H1 (cell line): Measurements from ENCODE around the gene TCERG1L. TPM values are rescaled to one million over a fixed set of nuclear protein-coding genes. Genes with fewer than 3 reads are reported as not detected.

Source experiments
- CTCF ChIA-PET: fragments of 300-600 bp; sonication (Branson Sonifier 250); formaldehyde crosslinking; loops from one replicate; lab custom pipeline; 2021; ENCODE audit not compliant: partially characterized antibody; lab: Charles Lee
- POLR2A ChIA-PET: fragments of 300-600 bp; sonication (Branson Sonifier 250); formaldehyde crosslinking; loops from one replicate; lab custom pipeline; 2021; ENCODE audit warnings: inconsistent platforms; ENCODE audit not compliant: partially characterized antibody; lab: Charles Lee
- DNase-seq, 2 experiments: peaks; one replicate each; pipeline versions ENCODE4 v3.0.0 to v3.0.0-alpha.2; 2010 to 2022; ENCODE audit warnings: low spot score in 2 of 2, low read depth in 1 of 2, mixed read lengths in 1 of 2
- FAIRE-seq: peaks from 2 replicates; lab custom pipeline; 2011; peaks lifted over from hg19 to GRCh38; lab: Jason Lieb, UNC
- H2AFZ ChIP-seq: 2 replicates; pipeline ENCODE4 v1.8.1; 2012; ENCODE audit warnings: low read length, inconsistent platforms
- H2AK5ac ChIP-seq: 2 replicates; pipeline ENCODE4 v1.6.1; 2013; ENCODE audit warnings: low read depth, low read length
- H2BK120ac ChIP-seq: replicated peaks from 2 replicates; pipeline ENCODE3; 2013; ENCODE audit warnings: low read depth, low read length, inconsistent platforms
- H2BK12ac ChIP-seq: 2 replicates; pipeline ENCODE4 v1.6.1; 2013; ENCODE audit warnings: low read depth, low read length
- H2BK15ac ChIP-seq: 2 replicates; pipeline ENCODE4 v1.6.1; 2013; ENCODE audit warnings: low read length
- H2BK20ac ChIP-seq: 2 replicates; pipeline ENCODE4 v1.6.1; 2013; ENCODE audit warnings: low read length
- H2BK5ac ChIP-seq: 2 replicates; pipeline ENCODE4 v1.6.1; 2013; ENCODE audit warnings: low read depth, low read length
- H3K14ac ChIP-seq: 2 replicates; pipeline ENCODE4 v1.6.1; 2013; ENCODE audit warnings: inconsistent platforms; ENCODE audit not compliant: insufficient read length
- H3K18ac ChIP-seq: 2 replicates; pipeline ENCODE4 v1.6.1; 2013; ENCODE audit warnings: low read length; ENCODE audit errors: extremely low read depth
- H3K23ac ChIP-seq: 2 replicates; pipeline ENCODE4 v1.6.1; 2013; ENCODE audit warnings: inconsistent platforms; ENCODE audit not compliant: insufficient read length
- H3K23me2 ChIP-seq: 2 replicates; pipeline ENCODE4 v1.6.1; 2013; ENCODE audit warnings: low read depth, low read length
- H3K27ac ChIP-seq: 2 replicates; pipeline ENCODE4 v1.6.1; 2011; ENCODE audit warnings: low read depth, low read length, inconsistent platforms
- H3K27me3 ChIP-seq, 4 experiments: replicated peaks in 1 of 4; 1 replicate in 1 of 4; 2 replicates in 3 of 4; pipeline versions ENCODE4 v1.6.1 to v1.8.1; 2011 to 2013; ENCODE audit warnings: low read length in 3 of 4, mild to moderate bottlenecking in 3 of 4, inconsistent platforms in 2 of 4, mixed read lengths in 2 of 4, moderate library complexity in 1 of 4; ENCODE audit not compliant: control insufficient read depth in 3 of 4, insufficient read depth in 3 of 4; ENCODE audit errors: extremely low read depth in 1 of 4
- H3K36me3 ChIP-seq, 4 experiments: 2 replicates each; pipeline versions ENCODE4 v1.6.1 to v1.8.1; 2011 to 2013; ENCODE audit warnings: mild to moderate bottlenecking in 4 of 4, low read length in 3 of 4, moderate library complexity in 2 of 4, control low read depth in 1 of 4, inconsistent platforms in 1 of 4; ENCODE audit not compliant: insufficient read depth in 4 of 4, control insufficient read depth in 2 of 4
- H3K4ac ChIP-seq: replicated peaks from 2 replicates; pipeline ENCODE3; 2013; ENCODE audit warnings: low read length, low read depth, mixed read lengths, inconsistent platforms; ENCODE audit not compliant: insufficient read length
- H3K4me1 ChIP-seq, 4 experiments: replicated peaks in 1 of 4; 1 replicate in 1 of 4; 2 replicates in 3 of 4; pipeline versions ENCODE4 v1.6.1 to v1.8.1; 2011 to 2013; ENCODE audit warnings: low read length in 3 of 4, inconsistent platforms in 2 of 4, mixed read lengths in 1 of 4; ENCODE audit not compliant: insufficient read depth in 4 of 4, control insufficient read depth in 3 of 4
- H3K4me2 ChIP-seq, 2 experiments: 2 replicates each; pipeline versions ENCODE4 v1.6.1 to v1.8.1; 2011 to 2013; ENCODE audit warnings: low read depth in 2 of 2, low read length in 2 of 2, control low read depth in 1 of 2, inconsistent platforms in 1 of 2, mild to moderate bottlenecking in 1 of 2; ENCODE audit not compliant: insufficient read depth in 1 of 2
- H3K4me3 ChIP-seq, 4 experiments: fragments of 200-600, 300-600 bp in 1 of 4; sonication (generic), shearing (Covaris generic), sonication (Bioruptor Twin) in 1 of 4; 2 replicates each; pipeline versions ENCODE4 v1.5.1 to v1.8.1; 2011 to 2016; ENCODE audit warnings: low read length in 4 of 4, low read depth in 3 of 4, control low read depth in 2 of 4, inconsistent platforms in 2 of 4, mild to moderate bottlenecking in 2 of 4, mixed read lengths in 1 of 4, moderate library complexity in 1 of 4; ENCODE audit not compliant: insufficient read depth in 2 of 4; ENCODE audit errors: extremely low read depth in 1 of 4
- H3K56ac ChIP-seq: replicated peaks from 2 replicates; pipeline ENCODE3; 2013; ENCODE audit warnings: low read depth, mild to moderate bottlenecking, mixed read lengths, low read length, inconsistent platforms; ENCODE audit not compliant: insufficient read length
- H3K79me1 ChIP-seq: 2 replicates; pipeline ENCODE4 v1.6.1; 2013; ENCODE audit warnings: low read depth, low read length, control low read depth
- H3K79me2 ChIP-seq, 2 experiments: 2 replicates each; pipeline versions ENCODE4 v1.6.1 to v1.8.1; 2012 to 2013; ENCODE audit warnings: low read length in 2 of 2, mild to moderate bottlenecking in 2 of 2, inconsistent platforms in 1 of 2; ENCODE audit not compliant: insufficient read depth in 2 of 2, control insufficient read depth in 1 of 2
- H3K9ac ChIP-seq, 4 experiments: replicated peaks in 1 of 4; 1 replicate in 1 of 4; 2 replicates in 3 of 4; pipeline versions ENCODE4 v1.6.1 to v1.8.1; 2011 to 2013; ENCODE audit warnings: low read depth in 3 of 4, low read length in 3 of 4, control low read depth in 2 of 4, mild to moderate bottlenecking in 2 of 4, moderate library complexity in 2 of 4, inconsistent platforms in 1 of 4; ENCODE audit errors: extremely low read depth in 1 of 4
- H3K9me3 ChIP-seq, 2 experiments: 2 replicates each; pipeline versions ENCODE4 v1.6.1 to v1.8.1; 2012 to 2013; ENCODE audit warnings: mild to moderate bottlenecking in 2 of 2, moderate library complexity in 2 of 2, control low read depth in 1 of 2, inconsistent platforms in 1 of 2, low read depth in 1 of 2, low read length in 1 of 2, mixed read lengths in 1 of 2; ENCODE audit not compliant: insufficient read depth in 2 of 2
- H4K20me1 ChIP-seq, 2 experiments: replicated peaks in 1 of 2; 2 replicates each; pipeline versions ENCODE3 to v1.8.1; 2011 to 2013; ENCODE audit warnings: inconsistent platforms in 2 of 2, low read length in 2 of 2, mild to moderate bottlenecking in 1 of 2; ENCODE audit not compliant: insufficient read depth in 2 of 2, control insufficient read depth in 1 of 2
- H4K5ac ChIP-seq: 2 replicates; pipeline ENCODE4 v1.6.1; 2013; ENCODE audit warnings: low read length, low read depth, mixed read lengths, inconsistent platforms; ENCODE audit not compliant: insufficient read length
- H4K8ac ChIP-seq: 2 replicates; pipeline ENCODE4 v1.8.0; 2013; ENCODE audit warnings: mild to moderate bottlenecking, moderate library complexity, low read length, inconsistent platforms; ENCODE audit not compliant: insufficient read depth; ENCODE audit errors: extremely low read depth
- H4K91ac ChIP-seq: replicated peaks from 2 replicates; pipeline ENCODE3; 2013; ENCODE audit warnings: low read length, mixed read lengths, inconsistent platforms; ENCODE audit not compliant: insufficient read length
- ATF2 ChIP-seq: IDR thresholded peaks from 2 replicates; pipeline ENCODE4 v1.6.1; 2012; ENCODE audit warnings: low read length, inconsistent platforms
- EZH2 ChIP-seq: fragments of 200-600 bp; sonication (generic); IDR thresholded peaks from 2 replicates; pipeline ENCODE4 v1.7.1; 2012; ENCODE audit warnings: low read depth, mild to moderate bottlenecking, moderate library complexity, low read length, inconsistent platforms; ENCODE audit not compliant: severe bottlenecking
- FOSL1 ChIP-seq: IDR thresholded peaks from 2 replicates; pipeline ENCODE4 v1.6.1; 2011; ENCODE audit warnings: mild to moderate bottlenecking, low read depth, low read length, moderate library complexity; ENCODE audit not compliant: insufficient read depth
- GTF2F1 ChIP-seq: IDR thresholded peaks from 2 replicates; pipeline ENCODE4 v1.6.1; 2012; ENCODE audit warnings: low read depth, low read length, improper control_type of control experiment, borderline replicate concordance
- KDM4A ChIP-seq: IDR thresholded peaks from one replicate; pipeline ENCODE4 v1.7.1; 2012; ENCODE audit warnings: low read depth, mild to moderate bottlenecking, moderate library complexity, low read length, inconsistent platforms; ENCODE audit not compliant: severe bottlenecking
- KDM5A ChIP-seq: fragments of 200-600 bp; IDR thresholded peaks from 2 replicates; pipeline ENCODE4 v1.7.1; 2012; ENCODE audit warnings: mild to moderate bottlenecking, low read length, inconsistent platforms, mixed read lengths
- PHF8 ChIP-seq: fragments of 200-600 bp; sonication (generic); conservative IDR thresholded peaks from 2 replicates; pipeline ENCODE4 v1.7.1; 2012; ENCODE audit warnings: low read depth, mild to moderate bottlenecking, inconsistent platforms, low read length, moderate library complexity
- RXRA ChIP-seq: IDR thresholded peaks from 2 replicates; pipeline ENCODE4 v1.6.1; 2011; ENCODE audit warnings: low read depth, mild to moderate bottlenecking, low read length, moderate library complexity; ENCODE audit not compliant: insufficient read depth
- SRF ChIP-seq: IDR thresholded peaks from 2 replicates; pipeline ENCODE4 v1.6.1; 2011; ENCODE audit warnings: mild to moderate bottlenecking, low read depth, low read length, moderate library complexity
- TEAD4 ChIP-seq: IDR thresholded peaks from 2 replicates; pipeline ENCODE4 v1.6.1; 2012; ENCODE audit warnings: low read depth, low read length, inconsistent platforms, mixed read lengths
- WGBS, 2 experiments: shearing (Covaris generic) in 1 of 2; methylation state at CpG; one replicate each; pipeline versions ENCODE4 v1.1.6 to v1.1.7; 2013 to 2015; ENCODE audit warnings: low lambda C conversion rate in 2 of 2, mixed read lengths in 2 of 2, inconsistent platforms in 1 of 2, low coverage in 1 of 2, missing lambda C conversion rate in 1 of 2; ENCODE audit not compliant: insufficient replicate concordance in 2 of 2, insufficient coverage in 1 of 2, insufficient read length in 1 of 2; ENCODE audit errors: extremely low coverage in 1 of 2, missing lambda C conversion rate in 1 of 2; 5-methylcytosine and 5-hydroxymethylcytosine counted together
- polyA plus RNA-seq, 7 experiments: library from polyadenylated mRNA; depleted of rRNA in 3 of 7; stranded (reverse) in 5 of 7; unstranded in 2 of 7; fragments of >200 nt in 5 of 7; fragments of 200-250 nt in 2 of 7; gene quantifications; 1 replicate in 5 of 7; 2 replicates in 1 of 7; 4 replicates in 1 of 7; pipeline versions ENCODE4 v1.2.1 to v1.2.3, GENCODE V29; 2011 to 2013; ENCODE audit warnings: missing spikeins in 2 of 7, mixed read lengths in 2 of 7
- total RNA-seq: library from RNA; stranded (reverse); fragmentation: NEBNext Ultra II Directional; extraction: Animal tissue kit (Norgen Biotek cat#: 25700); gene quantifications from 2 replicates; pipeline ENCODE4 v1.2.1, GENCODE V29; 2021

The TCERG1L gene
- total and polyA plus RNA-seq, 2 of the 8 experiments (the other 6 are each of a cell fraction or from before 2014, with no cell fraction given): 3.9 to 6.9 TPM

DNA sequence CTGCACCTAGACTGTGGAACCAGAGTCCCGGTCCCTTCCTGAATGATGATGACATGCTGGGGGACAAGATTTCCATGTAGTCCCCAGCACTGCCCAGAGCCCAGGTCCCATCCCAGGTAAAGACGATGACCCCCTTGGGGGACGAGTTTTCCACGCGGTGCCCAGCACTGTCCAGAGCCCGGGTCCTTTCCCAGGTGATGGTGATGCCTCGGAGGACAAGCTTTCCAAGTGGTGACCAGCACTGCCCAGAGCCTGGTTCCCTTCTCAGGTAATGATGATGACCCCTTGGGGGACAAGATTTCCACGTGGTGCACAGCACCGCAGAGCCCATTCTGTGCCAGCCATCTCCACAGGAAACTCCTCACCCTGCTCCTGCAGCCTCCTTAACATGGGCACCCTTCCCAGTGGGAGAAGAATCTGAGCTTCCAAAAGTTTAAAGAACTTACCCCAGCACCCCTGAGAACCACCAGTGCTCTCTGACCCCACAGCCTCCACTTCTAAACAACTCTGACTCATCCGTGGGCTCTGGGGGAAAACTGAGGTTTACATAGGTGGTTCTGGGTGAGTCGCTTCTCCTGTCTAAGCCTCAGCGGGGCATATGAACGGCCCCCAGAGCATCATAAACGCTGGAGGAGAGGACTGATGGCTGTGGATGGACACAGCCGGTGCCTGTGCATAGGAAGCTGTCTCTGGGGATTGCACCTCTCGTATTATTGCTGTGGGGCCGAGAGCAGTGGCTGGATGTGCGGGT lies 233.2 kb downstream of the TCERG1L start:
- POLR2A ChIA-PET: no interaction called here
- no peaks in the 10 kb centered on the region for H3K9me3 ChIP-seq
- no peak overlapping the region for H3K4me2 ChIP-seq
- no peak overlapping the region for H4K8ac ChIP-seq
- H4K20me1 ChIP-seq: no peaks in the 10 kb centered on the region
- no peak for DNase-seq
- no peak overlapping the region for H3K27ac ChIP-seq
- no peak overlapping the region for H2BK15ac ChIP-seq
- H2BK120ac ChIP-seq: no peak overlapping the region
- no peak overlapping the region for H2BK12ac ChIP-seq
- no peaks in the 10 kb centered on the region for H3K79me2 ChIP-seq
- no peak overlapping the region for H3K23ac ChIP-seq
- no peak overlapping the region for H3K14ac ChIP-seq
- no peak for FAIRE-seq
- H4K91ac ChIP-seq: no peak overlapping the region
- 92% methylated on average over 18 of the region's 18 CpGs; no CpG with 5 or more reads in 1 of the 2 experiments for WGBS, 2 experiments
- no peak overlapping the region for H3K18ac ChIP-seq
- peak overlapping the region; percentile 13; the same call in 1 of the 2 replicates for H2BK5ac ChIP-seq
- no peak overlapping the region for H3K56ac ChIP-seq
- no peak overlapping the region for H2AFZ ChIP-seq
- no peak overlapping the region for H4K5ac ChIP-seq
- no peak overlapping the region for H3K4me3 ChIP-seq
- no peak overlapping the region for H3K4ac ChIP-seq
- H3K4me1 ChIP-seq: no peaks in the 10 kb centered on the region; a peak in 2 of 7 replicates
- no peak overlapping the region for H2AK5ac ChIP-seq
- H3K27me3 ChIP-seq: no peaks in the 10 kb centered on the region
- CTCF ChIA-PET: interaction anchor here (0.6 to 2.5 kb wide), 5 partner anchors 10 to 708 kb away, joined by 3 to 11 read pairs (median 5); no protein-coding TSS in a partner anchor
- no peaks in the 10 kb centered on the region for H3K79me1 ChIP-seq
- H3K36me3 ChIP-seq: no peaks in the 10 kb centered on the region
- no peak overlapping the region for H3K9ac ChIP-seq
- H3K23me2 ChIP-seq: no peaks in the 10 kb centered on the region
- H2BK20ac ChIP-seq: no peak overlapping the region
- TF ChIP-seq TEAD4 (no peak), PHF8 (no peak), SRF (no peak), KDM5A (no peak), KDM4A (no peak), GTF2F1 (no peak), EZH2 (no peak), ATF2 (no peak), FOSL1 (no peak), RXRA (no peak)
